ENCODE data around the gene TIMD4. TPM values are rescaled to one million over a fixed set of nuclear protein-coding genes. Genes with fewer than 3 reads are reported as not detected.

The TIMD4 gene
- total and polyA plus RNA-seq, 2 of the 13 experiments (the other 11 are each of a cell fraction or from before 2014, with no cell fraction given): 0.50 TPM; not detected in 1

DNA sequence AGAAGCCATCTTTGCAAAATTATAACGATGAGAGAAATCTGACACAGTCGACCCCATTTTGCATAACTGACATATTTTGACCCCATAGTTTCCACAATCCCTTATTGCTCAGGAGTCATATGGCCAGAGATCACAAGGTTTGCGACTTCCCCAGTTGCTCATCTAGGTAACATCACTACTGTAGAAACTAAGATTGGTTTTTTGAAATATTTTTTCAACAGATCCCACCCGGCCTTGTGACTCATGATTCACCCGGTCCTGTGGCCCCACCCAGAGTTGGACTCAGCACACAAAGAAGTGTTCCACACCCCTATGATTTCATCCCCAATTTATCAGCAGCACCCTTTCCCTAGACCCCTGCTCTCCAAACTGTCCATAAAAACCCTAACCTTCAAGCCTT, 50.2 kb downstream of the TIMD4 start (continued):
- TF ChIP-seq NFIC (IDR thresholded peaks at IDR 0.05; ENCODE audit: low read length) (no peak), ZMYM4 (CRISPR knock-in tag; IDR thresholded peaks at IDR 0.05) (no peak)

DNA sequence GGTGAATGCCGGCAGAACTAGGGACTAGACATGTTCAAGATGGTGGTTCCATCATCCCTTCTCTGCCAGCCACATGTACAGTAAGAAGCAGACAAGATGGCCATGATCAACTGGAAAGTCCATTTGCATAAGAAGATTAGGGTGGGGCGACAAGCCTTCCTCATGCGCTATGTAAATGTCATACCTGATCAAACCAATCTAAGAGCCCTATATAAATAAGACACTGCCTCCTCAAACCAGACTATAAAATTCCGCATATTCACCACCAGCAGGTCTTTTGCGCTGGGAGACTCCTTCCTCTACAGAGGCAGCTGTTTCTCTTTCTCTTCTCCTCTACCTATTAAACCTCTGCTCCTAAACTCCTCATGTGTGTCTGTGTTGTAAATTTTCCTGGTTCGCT, 53.8 kb downstream of the TIMD4 start:
- Histone ChIP-seq H3K36me3 (replicated peaks in 1 of 2; ENCODE audit: control insufficient read depth in 1 of 2, insufficient read depth in 2 of 2, low read length in 2 of 2) (no peaks in the 10 kb centered on the region), H3K9me3 (ENCODE audit: low read length) (no peaks in the 10 kb centered on the region), H3K27me3 (ENCODE audit: control insufficient read depth in 1 of 2, insufficient read depth in 2 of 2, low read length in 2 of 2) (peaks cover 0 to 7% of the 10 kb centered on the region in 2 experiments; a peak in 2 of 5 replicates), H4K20me1 (ENCODE audit: insufficient read depth, low read length) (no peaks in the 10 kb centered on the region), H3K9ac (ENCODE audit: insufficient read depth, low read depth, low read length) (no peak overlapping the region), H3K27ac (ENCODE audit: extremely low read length, insufficient read depth, low read length) (no peak overlapping the region), H2AFZ (ENCODE audit: low read length) (no peak overlapping the region), H3K4me3 (replicated peaks in 1 of 3; ENCODE audit: insufficient read depth in 1 of 3, low read depth in 2 of 3, low read length in 3 of 3) (no peak overlapping the region), H3K4me2 (ENCODE audit: low read depth, low read length) (no peak overlapping the region), H3K79me2 (ENCODE audit: insufficient read depth, low read length) (no peaks in the 10 kb centered on the region), H3K4me1 (ENCODE audit: insufficient read depth, low read length) (no peaks in the 10 kb centered on the region)
- in situ Hi-C loops (cut with HindIII; ENCODE audit: extremely low pct_ligation_motif_present, low pct_unique_long_range_greater_than_20kb): no loop called here
- CTCF ChIA-PET (ENCODE audit: low intra/inter-chr PET ratio, low total read pairs): no interaction called here
- no peak for TF ChIP-seq CREBL2 (CRISPR knock-in tag; IDR thresholded peaks at IDR 0.05; ENCODE audit: borderline replicate concordance)
- no peak for TF ChIP-seq KLF15 (CRISPR knock-in tag; IDR thresholded peaks at IDR 0.05; ENCODE audit: borderline replicate concordance)
- no peak for TF ChIP-seq ZNF569 (CRISPR knock-in tag; IDR thresholded peaks at IDR 0.05; ENCODE audit: borderline replicate concordance)
- TF ChIP-seq, protein P1, sequence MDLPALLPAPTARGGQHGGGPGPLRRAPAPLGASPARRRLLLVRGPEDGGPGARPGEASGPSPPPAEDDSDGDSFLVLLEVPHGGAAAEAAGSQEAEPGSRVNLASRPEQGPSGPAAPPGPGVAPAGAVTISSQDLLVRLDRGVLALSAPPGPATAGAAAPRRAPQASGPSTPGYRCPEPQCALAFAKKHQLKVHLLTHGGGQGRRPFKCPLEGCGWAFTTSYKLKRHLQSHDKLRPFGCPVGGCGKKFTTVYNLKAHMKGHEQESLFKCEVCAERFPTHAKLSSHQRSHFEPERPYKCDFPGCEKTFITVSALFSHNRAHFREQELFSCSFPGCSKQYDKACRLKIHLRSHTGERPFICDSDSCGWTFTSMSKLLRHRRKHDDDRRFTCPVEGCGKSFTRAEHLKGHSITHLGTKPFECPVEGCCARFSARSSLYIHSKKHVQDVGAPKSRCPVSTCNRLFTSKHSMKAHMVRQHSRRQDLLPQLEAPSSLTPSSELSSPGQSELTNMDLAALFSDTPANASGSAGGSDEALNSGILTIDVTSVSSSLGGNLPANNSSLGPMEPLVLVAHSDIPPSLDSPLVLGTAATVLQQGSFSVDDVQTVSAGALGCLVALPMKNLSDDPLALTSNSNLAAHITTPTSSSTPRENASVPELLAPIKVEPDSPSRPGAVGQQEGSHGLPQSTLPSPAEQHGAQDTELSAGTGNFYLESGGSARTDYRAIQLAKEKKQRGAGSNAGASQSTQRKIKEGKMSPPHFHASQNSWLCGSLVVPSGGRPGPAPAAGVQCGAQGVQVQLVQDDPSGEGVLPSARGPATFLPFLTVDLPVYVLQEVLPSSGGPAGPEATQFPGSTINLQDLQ (CRISPR knock-in tag; IDR thresholded peaks at IDR 0.05): no peak
- TF ChIP-seq, protein P2, sequence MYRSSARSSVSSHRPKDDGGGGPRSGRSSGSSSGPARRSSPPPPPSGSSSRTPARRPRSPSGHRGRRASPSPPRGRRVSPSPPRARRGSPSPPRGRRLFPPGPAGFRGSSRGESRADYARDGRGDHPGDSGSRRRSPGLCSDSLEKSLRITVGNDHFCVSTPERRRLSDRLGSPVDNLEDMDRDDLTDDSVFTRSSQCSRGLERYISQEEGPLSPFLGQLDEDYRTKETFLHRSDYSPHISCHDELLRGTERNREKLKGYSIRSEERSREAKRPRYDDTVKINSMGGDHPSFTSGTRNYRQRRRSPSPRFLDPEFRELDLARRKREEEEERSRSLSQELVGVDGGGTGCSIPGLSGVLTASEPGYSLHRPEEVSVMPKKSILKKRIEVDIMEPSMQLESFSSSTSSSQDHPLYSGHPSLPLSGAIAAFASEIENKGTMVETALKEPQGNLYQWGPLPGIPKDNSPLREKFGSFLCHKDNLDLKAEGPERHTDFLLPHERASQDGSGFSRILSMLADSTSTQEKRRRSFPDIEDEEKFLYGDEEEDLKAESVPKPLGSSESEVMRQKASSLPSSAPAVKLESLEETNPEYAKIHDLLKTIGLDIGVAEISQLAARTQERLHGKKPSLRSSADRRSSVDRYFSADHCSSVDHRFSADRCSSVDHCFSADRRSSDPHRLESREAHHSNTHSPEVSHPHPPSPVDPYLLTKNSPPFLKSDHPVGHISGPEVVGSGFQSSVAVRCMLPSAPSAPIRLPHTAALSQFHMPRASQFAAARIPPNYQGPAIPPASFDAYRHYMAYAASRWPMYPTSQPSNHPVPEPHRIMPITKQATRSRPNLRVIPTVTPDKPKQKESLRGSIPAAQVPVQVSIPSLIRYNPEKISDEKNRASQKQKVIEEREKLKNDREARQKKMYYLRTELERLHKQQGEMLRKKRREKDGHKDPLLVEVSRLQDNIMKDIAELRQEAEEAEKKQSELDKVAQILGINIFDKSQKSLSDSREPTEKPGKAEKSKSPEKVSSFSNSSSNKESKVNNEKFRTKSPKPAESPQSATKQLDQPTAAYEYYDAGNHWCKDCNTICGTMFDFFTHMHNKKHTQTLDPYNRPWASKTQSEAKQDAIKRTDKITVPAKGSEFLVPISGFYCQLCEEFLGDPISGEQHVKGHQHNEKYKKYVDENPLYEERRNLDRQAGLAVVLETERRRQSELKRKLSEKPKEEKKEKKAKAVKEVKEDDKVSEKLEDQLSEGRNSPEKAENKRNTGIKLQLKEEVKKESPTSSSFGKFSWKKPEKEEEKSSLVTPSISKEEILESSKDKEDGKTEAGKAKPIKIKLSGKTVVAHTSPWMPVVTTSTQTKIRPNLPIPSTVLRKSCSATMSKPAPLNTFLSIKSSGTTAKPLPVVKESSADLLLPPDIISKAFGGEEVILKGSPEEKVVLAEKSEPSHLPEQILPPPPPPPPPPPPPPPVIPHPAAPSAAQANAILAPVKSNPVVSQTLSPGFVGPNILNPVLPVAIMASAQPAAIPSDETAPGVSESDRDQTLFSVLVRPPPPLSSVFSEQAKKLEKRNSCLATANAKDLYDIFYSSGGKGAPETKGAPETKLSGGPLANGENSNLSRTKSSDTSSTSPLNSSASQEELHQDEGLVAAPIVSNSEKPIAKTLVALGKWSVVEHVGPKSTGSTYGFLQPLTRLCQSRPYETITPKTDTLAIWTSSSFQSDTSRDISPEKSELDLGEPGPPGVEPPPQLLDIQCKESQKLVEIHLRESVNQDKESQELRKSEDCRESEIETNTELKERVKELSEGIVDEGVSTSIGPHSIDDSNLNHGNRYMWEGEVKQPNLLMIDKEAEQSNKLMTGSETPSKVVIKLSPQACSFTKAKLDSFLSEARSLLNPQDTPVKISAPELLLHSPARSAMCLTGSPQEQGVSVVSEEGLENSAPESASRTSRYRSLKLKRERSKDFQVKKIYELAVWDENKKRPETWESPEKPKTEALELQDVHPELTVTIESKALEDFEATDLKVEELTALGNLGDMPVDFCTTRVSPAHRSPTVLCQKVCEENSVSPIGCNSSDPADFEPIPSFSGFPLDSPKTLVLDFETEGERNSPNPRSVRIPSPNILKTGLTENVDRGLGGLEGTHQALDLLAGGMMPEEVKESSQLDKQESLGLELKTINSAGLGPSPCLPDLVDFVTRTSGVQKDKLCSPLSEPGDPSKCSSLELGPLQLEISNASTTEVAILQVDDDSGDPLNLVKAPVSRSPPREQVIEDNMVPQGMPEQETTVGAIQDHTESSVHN (CRISPR knock-in tag; IDR thresholded peaks at IDR 0.05): no peak
- intact Hi-C loops (cut with micrococcal nuclease; ENCODE audit: unreplicated experiment): no loop called here
- 42% methylated on average over 5 of the region's 6 CpGs for WGBS (ENCODE audit: low lambda C conversion rate)
- DNase-seq (ENCODE audit: low spot score) (no peak), FAIRE-seq (no peak), ATAC-seq (no peak)
- BruUV-seq (replicated peaks): no TSS peak
- POLR2A ChIA-PET: no interaction called here
